ENCODE results near the gene FSD1L. TPM values are rescaled to one million over a fixed set of nuclear protein-coding genes. Genes with fewer than 3 reads are reported as not detected.

FSD1L gene
- total and polyA plus RNA-seq, 12 donors: 1.1 to 16.3 (median 7.6) TPM

DNA sequence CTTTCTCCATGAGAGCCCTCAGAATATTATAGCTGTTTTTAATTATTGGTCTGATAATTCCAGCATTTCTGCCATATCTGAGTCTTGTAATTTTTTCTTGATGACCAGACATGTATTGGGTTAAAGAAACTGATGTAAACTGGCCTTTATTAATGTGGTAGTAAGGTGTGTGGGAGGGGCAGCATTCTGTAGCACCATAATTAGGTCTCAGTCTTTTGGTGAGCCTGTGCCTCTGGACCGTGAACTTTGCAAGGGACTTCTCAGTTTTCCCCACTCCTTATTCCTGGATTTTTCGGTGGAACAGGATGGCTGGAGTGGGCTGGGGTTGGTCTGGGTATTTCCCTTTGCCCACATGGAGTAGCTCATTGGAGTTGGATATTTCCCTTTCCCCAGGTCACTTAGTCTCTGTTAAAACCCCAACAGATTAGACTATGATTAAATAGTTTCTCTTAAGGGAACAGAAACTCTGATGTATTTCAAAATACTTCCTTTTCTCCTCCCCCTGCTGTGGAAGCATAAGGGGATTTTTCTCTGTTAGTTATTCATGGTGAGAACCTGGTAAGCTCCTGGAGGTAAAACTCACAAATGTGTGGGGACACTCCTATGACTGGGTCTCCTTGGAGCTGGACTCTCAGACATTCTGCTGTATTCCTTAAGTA, 52.4 kb downstream of the FSD1L start:
- H3K27ac ChIP-seq: no peak overlapping the region
- H3K27me3 ChIP-seq: no peaks in the 10 kb centered on the region
- DNase-seq (no peak), ATAC-seq (no peak)
- TF ChIP-seq, protein P1, sequence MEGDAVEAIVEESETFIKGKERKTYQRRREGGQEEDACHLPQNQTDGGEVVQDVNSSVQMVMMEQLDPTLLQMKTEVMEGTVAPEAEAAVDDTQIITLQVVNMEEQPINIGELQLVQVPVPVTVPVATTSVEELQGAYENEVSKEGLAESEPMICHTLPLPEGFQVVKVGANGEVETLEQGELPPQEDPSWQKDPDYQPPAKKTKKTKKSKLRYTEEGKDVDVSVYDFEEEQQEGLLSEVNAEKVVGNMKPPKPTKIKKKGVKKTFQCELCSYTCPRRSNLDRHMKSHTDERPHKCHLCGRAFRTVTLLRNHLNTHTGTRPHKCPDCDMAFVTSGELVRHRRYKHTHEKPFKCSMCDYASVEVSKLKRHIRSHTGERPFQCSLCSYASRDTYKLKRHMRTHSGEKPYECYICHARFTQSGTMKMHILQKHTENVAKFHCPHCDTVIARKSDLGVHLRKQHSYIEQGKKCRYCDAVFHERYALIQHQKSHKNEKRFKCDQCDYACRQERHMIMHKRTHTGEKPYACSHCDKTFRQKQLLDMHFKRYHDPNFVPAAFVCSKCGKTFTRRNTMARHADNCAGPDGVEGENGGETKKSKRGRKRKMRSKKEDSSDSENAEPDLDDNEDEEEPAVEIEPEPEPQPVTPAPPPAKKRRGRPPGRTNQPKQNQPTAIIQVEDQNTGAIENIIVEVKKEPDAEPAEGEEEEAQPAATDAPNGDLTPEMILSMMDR (IDR thresholded peaks at IDR 0.05): no peak
- H3K36me3 ChIP-seq: no peaks in the 10 kb centered on the region
- intact Hi-C loops (cut with DNase I): no loop called here
- peaks cover 0 to 28% (median 0%) of the 10 kb centered on the region in 9 donors for H3K4me1 ChIP-seq
- peaks cover 0 to 5% (median 0%) of the 10 kb centered on the region in 11 donors for H3K9me3 ChIP-seq
- H3K4me3 ChIP-seq: no peak overlapping the region
- WGBS, 2 donors: 77 to 79% methylated on average over 2 of the region's 2 CpGs

DNA sequence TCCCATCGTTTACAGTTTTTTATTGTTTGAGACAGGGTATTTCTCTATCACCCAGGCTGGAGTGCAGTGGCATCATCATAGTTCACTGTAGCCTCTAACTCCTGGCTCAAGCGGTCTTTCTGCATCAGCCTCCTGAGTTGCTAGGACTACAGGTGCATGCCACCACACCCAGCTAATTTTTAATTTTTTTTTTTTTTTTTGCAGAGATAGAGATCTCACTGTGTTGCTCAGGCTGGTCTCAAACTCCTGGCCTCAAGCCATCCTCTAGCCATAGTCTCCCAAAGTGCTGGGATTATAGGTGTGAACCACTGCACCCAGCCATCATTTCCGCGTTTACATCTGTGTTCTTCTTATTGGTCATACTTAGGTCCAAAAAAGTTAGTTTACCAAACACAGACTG, 53.6 kb downstream of the FSD1L start:
- TF ChIP-seq, protein P1 (IDR thresholded peaks at IDR 0.05): no peak
- Histone ChIP-seq H3K9me3 (no peaks in the 10 kb centered on the region), H3K27ac (no peak overlapping the region), H3K36me3 (peaks cover 0 to 4% (median 0%) of the 10 kb centered on the region in 9 donors), H3K4me3 (no peak overlapping the region), H3K27me3 (no peaks in the 10 kb centered on the region), H3K4me1 (peaks cover 0 to 28% (median 0%) of the 10 kb centered on the region in 9 donors)
- intact Hi-C loops (cut with DNase I): no loop called here
- 96 to 98% methylated on average over 4 of the region's 4 CpGs for WGBS, 2 donors
- no peak for ATAC-seq
- no peak for DNase-seq

DNA sequence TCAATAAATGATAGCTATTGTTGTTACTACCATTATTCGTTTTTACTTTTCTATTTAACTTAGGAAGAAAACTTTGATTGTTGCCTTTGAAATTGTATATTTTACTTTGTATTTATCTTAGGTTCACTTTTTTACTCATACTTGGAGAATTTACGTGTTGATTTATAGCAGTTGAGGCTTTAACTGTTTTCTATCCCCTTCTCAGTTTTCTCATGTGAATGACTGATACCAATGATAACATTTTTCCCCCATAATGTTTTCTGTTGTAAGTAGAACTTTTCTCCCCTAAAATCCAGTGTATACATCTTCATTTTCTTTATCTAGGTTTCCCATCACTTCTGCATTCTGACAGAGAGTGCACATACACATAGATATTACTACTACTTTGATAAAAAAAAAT, 54.4 kb downstream of the FSD1L start:
- H3K4me3 ChIP-seq: no peak overlapping the region
- no peaks in the 10 kb centered on the region for H3K27me3 ChIP-seq
- TF ChIP-seq, protein P1 (IDR thresholded peaks at IDR 0.05): no peak
- no peak for DNase-seq
- H3K36me3 ChIP-seq: peaks cover 0 to 12% (median 0%) of the 10 kb centered on the region in 9 donors
- WGBS, 2 donors: 69 to 97% methylated on average over 2 of the region's 2 CpGs
- intact Hi-C loops (cut with DNase I): no loop called here
- no peak overlapping the region for H3K27ac ChIP-seq
- H3K9me3 ChIP-seq: no peaks in the 10 kb centered on the region
- H3K4me1 ChIP-seq: peaks cover 0 to 22% (median 0%) of the 10 kb centered on the region in 9 donors
- no peak for ATAC-seq

DNA sequence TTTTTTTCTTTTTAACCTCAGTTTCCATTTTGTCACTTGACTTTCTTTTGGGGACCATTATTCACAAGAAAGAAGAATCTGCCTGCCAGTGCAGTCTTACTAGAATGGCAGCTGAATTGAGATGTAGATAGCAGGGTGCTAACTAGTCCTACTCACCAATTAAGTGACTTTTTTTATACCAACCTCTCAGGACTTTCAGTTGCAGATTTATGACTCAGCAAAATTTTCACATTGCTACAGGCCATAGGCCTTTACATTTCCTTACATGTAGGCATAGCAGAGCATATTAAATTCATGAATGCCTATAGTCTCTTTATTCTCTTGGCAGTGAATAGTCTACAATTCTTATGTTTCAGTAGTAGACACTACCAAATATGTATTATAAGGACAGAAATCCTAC, 56.0 kb downstream of the FSD1L start:
- Histone ChIP-seq H3K4me1 (peaks cover 0 to 25% (median 0%) of the 10 kb centered on the region in 9 donors), H3K36me3 (peaks cover 0 to 26% (median 0%) of the 10 kb centered on the region in 9 donors), H3K27ac (no peak overlapping the region), H3K27me3 (no peaks in the 10 kb centered on the region), H3K9me3 (no peaks in the 10 kb centered on the region), H3K4me3 (no peak overlapping the region)
- TF ChIP-seq, protein P1 (IDR thresholded peaks at IDR 0.05): no peak
- ATAC-seq (no peak), DNase-seq (no peak)
- intact Hi-C loops (cut with DNase I): no loop called here

Measured in heart right ventricle (tissue), 16 donors.